OCI-LY1 (cell line): ENCODE measurements around the gene WDFY4.

Experiments used
- H2AFZ ChIP-seq: fragments of 200-600 bp; sonication (generic), shearing (Covaris generic); 2 replicates; pipeline ENCODE4 v1.6.0; 2014; ENCODE audit warnings: antibody characterized with exemption, mild to moderate bottlenecking, low read length
- H3F3A ChIP-seq: fragments of 200-600 bp; sonication (generic), shearing (Covaris generic); 2 replicates; pipeline ENCODE4 v1.6.0; 2014; ENCODE audit warnings: mild to moderate bottlenecking, antibody characterized with exemption, low read length, moderate library complexity; ENCODE audit not compliant: insufficient read depth
- H3K27ac ChIP-seq: fragments of 200-600 bp; sonication (generic); 2 replicates; pipeline ENCODE4 v1.5.1; 2014; ENCODE audit warnings: low read length, mixed run types, mild to moderate bottlenecking, low read depth; ENCODE audit not compliant: poor library complexity, severe bottlenecking
- H3K27me3 ChIP-seq: fragments of 200-600 bp; sonication (generic); 2 replicates; pipeline ENCODE4 v1.6.0; 2014; ENCODE audit warnings: antibody characterized with exemption, mild to moderate bottlenecking, low read length, moderate library complexity; ENCODE audit not compliant: insufficient read depth
- H3K36me3 ChIP-seq: fragments of 200-600 bp; sonication (generic); 2 replicates; pipeline ENCODE4 v1.6.1; 2014; ENCODE audit warnings: mild to moderate bottlenecking, antibody characterized with exemption, low read length, moderate library complexity, mixed read lengths; ENCODE audit not compliant: insufficient read depth
- H3K4me1 ChIP-seq: fragments of 200-600 bp; sonication (generic); 2 replicates; pipeline ENCODE4 v1.5.1; 2014; ENCODE audit warnings: mild to moderate bottlenecking, low read length, moderate library complexity; ENCODE audit not compliant: insufficient read depth, severe bottlenecking
- H3K4me2 ChIP-seq: fragments of 200-600 bp; sonication (generic), shearing (Covaris generic); 2 replicates; pipeline ENCODE4 v1.6.1; 2014; ENCODE audit warnings: low read length
- H3K4me3 ChIP-seq: fragments of 200-600 bp; sonication (generic); 2 replicates; pipeline ENCODE4 v1.5.1; 2014; ENCODE audit warnings: low read length, low read depth, mild to moderate bottlenecking, mixed read lengths; ENCODE audit not compliant: poor library complexity, severe bottlenecking
- H3K79me2 ChIP-seq: fragments of 200-600 bp; shearing (Covaris generic); 2 replicates; pipeline ENCODE4 v1.6.1; 2016; ENCODE audit warnings: mixed run types, low read length, mixed read lengths; ENCODE audit not compliant: insufficient read depth
- H3K9ac ChIP-seq: fragments of 200-600 bp; sonication (generic), shearing (Covaris generic); 2 replicates; pipeline ENCODE4 v1.6.1; 2014; ENCODE audit warnings: mild to moderate bottlenecking, low read length, mixed read lengths
- H3K9me2 ChIP-seq: fragments of 200-600 bp; sonication (generic), shearing (Covaris generic); 2 replicates; pipeline ENCODE4 v1.6.1; 2014; ENCODE audit warnings: low read depth, mild to moderate bottlenecking, low read length, mixed read lengths
- H3K9me3 ChIP-seq: fragments of 200-600 bp; shearing (Covaris generic); 2 replicates; pipeline ENCODE4 v1.6.1; 2014; ENCODE audit warnings: low read length, mixed read lengths
- H4K20me1 ChIP-seq: fragments of 200-600 bp; sonication (generic), shearing (Covaris generic); 2 replicates; pipeline ENCODE4 v1.6.0; 2016; ENCODE audit warnings: mild to moderate bottlenecking, low read length; ENCODE audit not compliant: insufficient read depth
- EZH2 ChIP-seq: fragments of 200-600 bp; sonication (generic), shearing (Covaris generic); IDR thresholded peaks from 2 replicates; pipeline ENCODE4 v1.8.0; 2017; ENCODE audit warnings: borderline replicate concordance, mixed run types, mild to moderate bottlenecking, antibody characterized with exemption, low read length, moderate library complexity, mixed read lengths
- TF ChIP-seq, protein P1 (sequence below): fragments of 200-600 bp; sonication (generic), shearing (Covaris generic); IDR thresholded peaks from 2 replicates; pipeline ENCODE4 v1.5.1; 2017; ENCODE audit warnings: mild to moderate bottlenecking, antibody characterized with exemption, low read length, moderate library complexity, mixed read lengths

The WDFY4 gene

DNA sequence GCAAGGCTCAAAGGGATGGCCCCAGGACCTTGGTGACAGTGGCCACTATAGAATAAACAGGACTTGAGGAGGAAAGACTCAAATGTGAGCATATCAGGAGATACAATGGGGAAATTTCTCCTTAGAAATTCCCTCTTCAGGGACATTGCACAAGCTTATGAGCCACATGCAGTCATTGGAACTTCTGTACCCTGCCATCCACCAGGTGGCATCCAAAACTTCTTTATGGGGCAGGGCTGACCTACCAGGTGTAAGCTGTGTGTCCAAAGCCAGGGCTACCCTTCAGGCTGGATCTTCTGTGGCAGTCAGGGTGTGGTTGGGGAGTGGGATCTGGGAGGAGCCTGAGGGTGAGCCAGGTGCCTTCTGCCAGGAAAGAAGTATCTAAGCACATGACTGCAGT lies 291.5 kb downstream of the WDFY4 start:
- Histone ChIP-seq H3K27ac (no peak overlapping the region), H3K27me3 (no peaks in the 10 kb centered on the region), H2AFZ (no peak overlapping the region), H4K20me1 (no peaks in the 10 kb centered on the region), H3K4me3 (no peak overlapping the region), H3K4me1 (no peaks in the 10 kb centered on the region), H3F3A (no peaks in the 10 kb centered on the region), H3K4me2 (no peak overlapping the region), H3K36me3 (peaks cover 73% of the 10 kb centered on the region), H3K9ac (no peak overlapping the region), H3K9me2 (no peaks in the 10 kb centered on the region), H3K9me3 (no peaks in the 10 kb centered on the region), H3K79me2 (no peaks in the 10 kb centered on the region)
- TF ChIP-seq EZH2, result no peak
- TF ChIP-seq, protein P1, sequence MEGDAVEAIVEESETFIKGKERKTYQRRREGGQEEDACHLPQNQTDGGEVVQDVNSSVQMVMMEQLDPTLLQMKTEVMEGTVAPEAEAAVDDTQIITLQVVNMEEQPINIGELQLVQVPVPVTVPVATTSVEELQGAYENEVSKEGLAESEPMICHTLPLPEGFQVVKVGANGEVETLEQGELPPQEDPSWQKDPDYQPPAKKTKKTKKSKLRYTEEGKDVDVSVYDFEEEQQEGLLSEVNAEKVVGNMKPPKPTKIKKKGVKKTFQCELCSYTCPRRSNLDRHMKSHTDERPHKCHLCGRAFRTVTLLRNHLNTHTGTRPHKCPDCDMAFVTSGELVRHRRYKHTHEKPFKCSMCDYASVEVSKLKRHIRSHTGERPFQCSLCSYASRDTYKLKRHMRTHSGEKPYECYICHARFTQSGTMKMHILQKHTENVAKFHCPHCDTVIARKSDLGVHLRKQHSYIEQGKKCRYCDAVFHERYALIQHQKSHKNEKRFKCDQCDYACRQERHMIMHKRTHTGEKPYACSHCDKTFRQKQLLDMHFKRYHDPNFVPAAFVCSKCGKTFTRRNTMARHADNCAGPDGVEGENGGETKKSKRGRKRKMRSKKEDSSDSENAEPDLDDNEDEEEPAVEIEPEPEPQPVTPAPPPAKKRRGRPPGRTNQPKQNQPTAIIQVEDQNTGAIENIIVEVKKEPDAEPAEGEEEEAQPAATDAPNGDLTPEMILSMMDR, result peak; percentile 34; the same call in 1 of the 2 replicates

DNA sequence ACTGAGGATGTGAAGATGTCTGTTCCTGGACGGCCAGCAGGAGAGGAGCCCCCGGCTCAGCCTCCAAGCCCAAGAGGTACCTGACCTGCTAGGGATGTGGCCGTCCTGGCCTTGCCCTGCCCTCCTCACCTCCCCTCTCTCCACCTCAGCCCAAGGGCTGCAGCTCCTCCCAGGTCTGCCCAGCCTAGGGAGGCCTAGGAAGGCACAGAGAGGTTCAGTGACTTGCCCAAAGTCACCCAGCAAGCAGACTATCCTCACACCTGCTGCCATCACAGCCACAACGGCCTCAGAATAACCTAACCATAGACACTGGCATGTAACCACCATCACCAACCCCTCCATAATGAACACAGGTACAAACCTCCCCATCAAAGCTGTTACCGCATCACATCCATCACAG lies 293.6 kb downstream of the WDFY4 start:
- Histone ChIP-seq H3K27ac (no peak overlapping the region), H3K4me1 (no peaks in the 10 kb centered on the region), H3K9me3 (no peaks in the 10 kb centered on the region), H3K36me3 (peaks cover 61% of the 10 kb centered on the region; the same call in 1 of the 2 replicates), H3K4me2 (no peak overlapping the region), H3K4me3 (no peak overlapping the region), H3K79me2 (no peaks in the 10 kb centered on the region), H3K27me3 (no peaks in the 10 kb centered on the region), H3K9ac (no peak overlapping the region), H2AFZ (no peak overlapping the region), H3F3A (no peaks in the 10 kb centered on the region), H3K9me2 (no peaks in the 10 kb centered on the region), H4K20me1 (no peaks in the 10 kb centered on the region)
- no peak for TF ChIP-seq EZH2
- TF ChIP-seq, protein P1, result no peak

DNA sequence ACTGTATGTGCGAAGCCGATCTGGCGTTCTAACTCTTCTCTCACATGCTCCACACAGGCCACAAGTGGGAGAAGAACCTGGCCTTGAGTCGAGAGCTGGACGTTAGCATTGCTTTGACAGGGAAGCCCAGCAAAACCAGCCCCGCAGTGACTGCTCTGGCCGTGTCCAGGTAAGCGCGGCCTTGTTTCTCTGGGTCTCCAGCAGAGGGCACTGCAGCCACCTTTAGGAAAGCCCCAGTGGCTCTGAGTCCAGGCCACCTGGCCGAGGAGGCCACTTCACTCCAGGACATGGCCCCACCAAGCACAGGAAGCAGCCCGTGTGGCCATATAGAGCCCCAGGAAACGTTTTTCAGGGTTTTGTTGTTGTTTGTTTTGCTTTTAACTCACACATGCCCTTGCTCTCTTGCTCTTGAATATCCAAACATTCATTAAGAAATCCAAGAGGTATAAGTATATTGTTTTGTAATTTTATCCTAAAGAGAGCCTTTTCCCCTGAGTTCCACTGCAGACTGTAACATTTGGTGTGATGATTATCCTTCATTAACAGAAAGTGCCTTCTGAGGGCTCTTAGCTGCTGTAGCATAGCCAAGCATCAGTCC lies 296.7 kb downstream of the WDFY4 start:
- Histone ChIP-seq H2AFZ (no peak overlapping the region), H3K27me3 (no peaks in the 10 kb centered on the region), H3K4me1 (no peaks in the 10 kb centered on the region), H3K9me2 (no peaks in the 10 kb centered on the region), H3K79me2 (no peaks in the 10 kb centered on the region), H3K27ac (no peak overlapping the region), H3K4me2 (no peak overlapping the region), H3K36me3 (peaks cover 51% of the 10 kb centered on the region; the same call in 1 of the 2 replicates), H4K20me1 (no peaks in the 10 kb centered on the region), H3K9ac (no peak overlapping the region), H3K9me3 (no peaks in the 10 kb centered on the region), H3F3A (no peaks in the 10 kb centered on the region), H3K4me3 (no peak overlapping the region)
- TF ChIP-seq, protein P1, result peak; percentile 73
- no peak for TF ChIP-seq EZH2
